ENCODE measurements around the gene SVIL.

SVIL gene

DNA sequence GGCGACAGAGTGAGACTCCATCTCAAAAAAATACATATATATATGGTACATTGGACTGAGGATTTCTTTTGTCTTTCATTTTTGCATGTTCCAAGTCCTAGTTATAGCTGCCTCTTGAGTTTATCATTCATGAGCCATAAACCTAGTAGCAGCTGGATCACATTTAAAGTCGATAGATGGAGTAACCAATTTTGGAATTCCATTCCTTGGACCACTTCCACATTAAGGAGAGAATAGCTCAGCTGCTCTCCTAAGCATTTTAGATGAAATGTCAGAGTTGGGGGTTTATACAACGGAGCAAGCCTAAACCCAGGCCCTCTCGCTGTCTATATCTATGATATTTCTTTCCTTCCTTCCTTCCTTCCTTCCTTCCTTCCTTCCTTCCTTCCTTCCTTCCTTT, 204.7 kb downstream of the SVIL start:
- TF ChIP-seq, protein P1, sequence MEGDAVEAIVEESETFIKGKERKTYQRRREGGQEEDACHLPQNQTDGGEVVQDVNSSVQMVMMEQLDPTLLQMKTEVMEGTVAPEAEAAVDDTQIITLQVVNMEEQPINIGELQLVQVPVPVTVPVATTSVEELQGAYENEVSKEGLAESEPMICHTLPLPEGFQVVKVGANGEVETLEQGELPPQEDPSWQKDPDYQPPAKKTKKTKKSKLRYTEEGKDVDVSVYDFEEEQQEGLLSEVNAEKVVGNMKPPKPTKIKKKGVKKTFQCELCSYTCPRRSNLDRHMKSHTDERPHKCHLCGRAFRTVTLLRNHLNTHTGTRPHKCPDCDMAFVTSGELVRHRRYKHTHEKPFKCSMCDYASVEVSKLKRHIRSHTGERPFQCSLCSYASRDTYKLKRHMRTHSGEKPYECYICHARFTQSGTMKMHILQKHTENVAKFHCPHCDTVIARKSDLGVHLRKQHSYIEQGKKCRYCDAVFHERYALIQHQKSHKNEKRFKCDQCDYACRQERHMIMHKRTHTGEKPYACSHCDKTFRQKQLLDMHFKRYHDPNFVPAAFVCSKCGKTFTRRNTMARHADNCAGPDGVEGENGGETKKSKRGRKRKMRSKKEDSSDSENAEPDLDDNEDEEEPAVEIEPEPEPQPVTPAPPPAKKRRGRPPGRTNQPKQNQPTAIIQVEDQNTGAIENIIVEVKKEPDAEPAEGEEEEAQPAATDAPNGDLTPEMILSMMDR (conservative IDR thresholded peaks at IDR 0.05; ENCODE audit: low read depth, low read length), result peak; percentile 0
- no peak for DNase-seq (ENCODE audit: low read depth)

GRCh38 chr10:29428486-29428885, 206.3 kb downstream of the SVIL start:
- TF ChIP-seq, protein P1 (conservative IDR thresholded peaks at IDR 0.05; ENCODE audit: low read depth, low read length), result no peak
- H3K4me3 ChIP-seq (ENCODE audit: low read depth, low read length), result no peak overlapping the region

More for the DNA sequence above, 204.7 kb downstream of the SVIL start:
- H3K4me3 ChIP-seq (ENCODE audit: low read depth, low read length), result no peak overlapping the region

DNA sequence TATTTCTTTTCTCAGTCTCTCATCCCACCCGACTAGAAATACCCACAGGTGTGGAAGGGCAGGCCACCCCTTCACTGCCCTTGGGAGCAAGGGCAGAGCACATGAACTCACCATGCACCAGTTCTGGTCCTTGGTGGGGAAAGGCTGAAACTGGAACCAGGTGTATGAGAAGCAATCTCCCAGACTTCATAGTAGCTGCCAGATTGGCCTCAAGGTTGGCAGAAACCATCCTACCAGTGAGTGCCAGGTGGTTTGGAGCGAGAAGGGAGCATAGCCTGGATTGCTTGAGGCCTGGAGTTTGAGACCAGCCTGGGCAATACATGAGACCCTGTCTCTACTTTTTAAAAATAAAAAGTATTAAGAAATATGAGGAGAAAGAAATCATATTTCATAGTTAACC, 207.1 kb downstream of the SVIL start:
- H3K4me3 ChIP-seq (ENCODE audit: low read depth, low read length), result no peak overlapping the region
- no peak for DNase-seq (ENCODE audit: low read depth)
- TF ChIP-seq, protein P1 (conservative IDR thresholded peaks at IDR 0.05; ENCODE audit: low read depth, low read length), result no peak

More at GRCh38 chr10:29428486-29428885, 206.3 kb downstream of the SVIL start:
- no peak for DNase-seq (ENCODE audit: low read depth)

GRCh38 chr10:29426420-29426819, 208.4 kb downstream of the SVIL start:
- TF ChIP-seq, protein P1 (conservative IDR thresholded peaks at IDR 0.05; ENCODE audit: low read depth, low read length), result no peak
- no peak for DNase-seq (ENCODE audit: low read depth)
- H3K4me3 ChIP-seq (ENCODE audit: low read depth, low read length), result no peak overlapping the region

GRCh38 chr10:29424017-29424416, 210.8 kb downstream of the SVIL start:
- no peak for DNase-seq (ENCODE audit: low read depth)
- no peak overlapping the region for H3K4me3 ChIP-seq (ENCODE audit: low read depth, low read length)
- TF ChIP-seq, protein P1 (conservative IDR thresholded peaks at IDR 0.05; ENCODE audit: low read depth, low read length), result no peak

GRCh38 chr10:29420744-29421143, 214.0 kb downstream of the SVIL start:
- H3K4me3 ChIP-seq (ENCODE audit: low read depth, low read length), result no peak overlapping the region
- TF ChIP-seq, protein P1 (conservative IDR thresholded peaks at IDR 0.05; ENCODE audit: low read depth, low read length), result no peak
- DNase-seq (ENCODE audit: low read depth), result no peak

DNA sequence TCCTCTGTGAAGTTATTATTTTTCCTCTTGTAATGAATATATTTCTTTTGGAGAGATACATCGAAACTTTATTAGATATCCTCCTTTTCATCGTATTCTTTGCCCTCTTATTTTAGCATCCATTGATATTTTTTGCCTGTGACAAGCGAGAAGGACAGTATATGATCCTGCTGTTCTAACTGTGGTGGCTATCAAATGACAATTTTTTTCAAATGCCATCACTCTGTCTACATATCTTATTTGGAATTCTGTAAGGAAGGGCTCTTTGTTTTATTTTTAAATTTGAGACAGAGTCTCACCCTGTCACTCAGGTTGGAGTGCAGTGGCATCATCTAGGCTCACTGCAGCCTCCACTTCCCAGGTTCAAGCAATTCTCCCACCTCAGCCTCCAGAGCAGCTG, 217.4 kb downstream of the SVIL start:
- no peak for DNase-seq (ENCODE audit: low read depth)
- TF ChIP-seq, protein P1 (conservative IDR thresholded peaks at IDR 0.05; ENCODE audit: low read depth, low read length), result no peak
- no peak overlapping the region for H3K4me3 ChIP-seq (ENCODE audit: low read depth, low read length)
